Uterus (tissue), 2 donors: Measurements from ENCODE around the gene THBS2.

Experiments used
- CTCF ChIP-seq, 4 experiments: fragments of 200-600 bp in 2 of 4; fragments of 450-650 bp in 2 of 4; sonication (generic) in 2 of 4; IDR thresholded peaks; one replicate each; pipeline ENCODE4 v1.5.1; 2016 to 2019; ENCODE audit warnings: antibody characterized with exemption in 4 of 4, mild to moderate bottlenecking in 2 of 4, moderate library complexity in 1 of 4
- POLR2A ChIP-seq, 2 donors: fragments of 450-650 bp; IDR thresholded peaks; one replicate each; pipeline ENCODE4 v1.6.1; 2016; ENCODE audit warnings: antibody characterized with exemption in 2 of 2, mild to moderate bottlenecking in 1 of 2, moderate library complexity in 1 of 2

- TF ChIP-seq POLR2A (IDR thresholded peaks at IDR 0.05), result no peak
- TF ChIP-seq CTCF (IDR thresholded peaks at IDR 0.05), result no peak
Measured at GRCh38 chr6:169227116-169227515, 26.5 kb downstream of the THBS2 start.
